H1 (cell line): ENCODE measurements around the gene SBF2. TPM values are rescaled to one million over a fixed set of nuclear protein-coding genes. Genes with fewer than 3 reads are reported as not detected.

Experiments used
- ASH2L ChIP-seq: fragments of 200-600, 300-600 bp; sonication (generic); IDR thresholded peaks from one replicate; pipeline ENCODE4 v1.7.1; 2017; ENCODE audit warnings: low read length
- BCL11A ChIP-seq, 2 experiments: IDR thresholded peaks; one replicate each; pipeline ENCODE4 v1.6.1; 2011; ENCODE audit warnings: low read depth in 2 of 2, low read length in 2 of 2, mild to moderate bottlenecking in 2 of 2
- CBX8 ChIP-seq: fragments of 300-800, 300-1000 bp; sonication (generic); IDR thresholded peaks from 2 replicates; pipeline ENCODE4 v1.7.1; 2016; ENCODE audit warnings: low read depth, low read length, borderline replicate concordance
- CREB1 ChIP-seq: IDR thresholded peaks from 2 replicates; pipeline ENCODE4 v1.6.1; 2012; ENCODE audit warnings: inconsistent platforms
- TAF1 ChIP-seq: IDR thresholded peaks from 2 replicates; pipeline ENCODE4 v1.6.1; 2011; ENCODE audit warnings: mild to moderate bottlenecking, low read depth, low read length
- polyA plus RNA-seq, 7 experiments: library from polyadenylated mRNA; depleted of rRNA in 3 of 7; stranded (reverse) in 5 of 7; unstranded in 2 of 7; fragments of >200 nt in 5 of 7; fragments of 200-250 nt in 2 of 7; gene quantifications; 1 replicate in 5 of 7; 2 replicates in 1 of 7; 4 replicates in 1 of 7; pipeline versions ENCODE4 v1.2.1 to v1.2.3, GENCODE V29; 2011 to 2013; ENCODE audit warnings: missing spikeins in 2 of 7, mixed read lengths in 2 of 7
- total RNA-seq: library from RNA; stranded (reverse); fragmentation: NEBNext Ultra II Directional; extraction: Animal tissue kit (Norgen Biotek cat#: 25700); gene quantifications from 2 replicates; pipeline ENCODE4 v1.2.1, GENCODE V29; 2021
- TF ChIP-seq, protein P1 (sequence below): fragments of 300-600 bp; sonication (generic); IDR thresholded peaks from 2 replicates; pipeline ENCODE4 v1.7.1; 2012; ENCODE audit warnings: low read length, moderate library complexity, mild to moderate bottlenecking, inconsistent platforms; ENCODE audit not compliant: insufficient replicate concordance
- TF ChIP-seq, protein P2 (sequence below), 3 experiments: IDR thresholded peaks; 1 replicate in 2 of 3; 2 replicates in 1 of 3; pipeline versions ENCODE4 v1.5.1 to v1.6.1; 2011; ENCODE audit warnings: low read length in 3 of 3, mild to moderate bottlenecking in 3 of 3, inconsistent platforms in 2 of 3, low read depth in 1 of 3, moderate library complexity in 1 of 3; ENCODE audit not compliant: insufficient read depth in 1 of 3; ENCODE audit errors: control extremely low read depth in 1 of 3

SBF2 gene
- total and polyA plus RNA-seq, 2 of the 8 experiments (the other 6 are each of a cell fraction or from before 2014, with no cell fraction given), result 36.7 to 50.5 TPM

DNA sequence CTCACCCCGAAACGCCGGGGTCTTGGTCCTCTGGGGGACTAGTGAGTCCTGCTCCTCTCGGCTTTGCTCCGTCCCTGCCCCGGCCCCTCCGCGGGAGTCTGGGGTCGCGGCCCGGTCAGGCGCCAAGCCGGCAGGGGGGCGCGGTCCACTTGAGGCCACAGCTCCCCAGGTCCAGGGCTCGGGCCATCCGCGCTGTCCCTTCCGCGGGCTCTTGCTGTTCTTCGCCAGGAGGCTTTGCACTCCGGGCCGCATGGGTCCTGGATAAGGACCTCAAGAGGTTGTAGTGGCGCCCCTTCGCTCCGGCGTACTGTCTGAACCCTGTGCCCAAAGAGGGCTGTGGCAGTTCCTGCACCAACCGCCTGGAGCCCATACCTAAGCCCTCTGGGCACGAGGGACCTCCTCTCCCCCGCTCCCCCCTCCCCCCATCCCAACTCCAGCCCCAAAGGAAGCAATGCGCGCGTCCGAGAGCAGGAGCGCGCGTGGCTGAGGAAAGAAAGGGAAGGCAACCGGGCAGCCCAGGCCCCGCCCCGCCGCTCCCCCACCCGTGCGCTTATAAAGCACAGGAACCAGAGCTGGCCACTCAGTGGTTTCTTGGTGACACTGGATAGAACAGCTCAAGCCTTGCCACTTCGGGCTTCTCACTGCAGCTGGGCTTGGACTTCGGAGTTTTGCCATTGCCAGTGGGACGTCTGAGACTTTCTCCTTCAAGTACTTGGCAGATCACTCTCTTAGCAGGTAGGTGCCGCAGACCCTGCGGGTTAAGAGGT, 10.7 kb upstream of the SBF2 start, which contains the start of gene ADM (continued):
- TF ChIP-seq, protein P1, sequence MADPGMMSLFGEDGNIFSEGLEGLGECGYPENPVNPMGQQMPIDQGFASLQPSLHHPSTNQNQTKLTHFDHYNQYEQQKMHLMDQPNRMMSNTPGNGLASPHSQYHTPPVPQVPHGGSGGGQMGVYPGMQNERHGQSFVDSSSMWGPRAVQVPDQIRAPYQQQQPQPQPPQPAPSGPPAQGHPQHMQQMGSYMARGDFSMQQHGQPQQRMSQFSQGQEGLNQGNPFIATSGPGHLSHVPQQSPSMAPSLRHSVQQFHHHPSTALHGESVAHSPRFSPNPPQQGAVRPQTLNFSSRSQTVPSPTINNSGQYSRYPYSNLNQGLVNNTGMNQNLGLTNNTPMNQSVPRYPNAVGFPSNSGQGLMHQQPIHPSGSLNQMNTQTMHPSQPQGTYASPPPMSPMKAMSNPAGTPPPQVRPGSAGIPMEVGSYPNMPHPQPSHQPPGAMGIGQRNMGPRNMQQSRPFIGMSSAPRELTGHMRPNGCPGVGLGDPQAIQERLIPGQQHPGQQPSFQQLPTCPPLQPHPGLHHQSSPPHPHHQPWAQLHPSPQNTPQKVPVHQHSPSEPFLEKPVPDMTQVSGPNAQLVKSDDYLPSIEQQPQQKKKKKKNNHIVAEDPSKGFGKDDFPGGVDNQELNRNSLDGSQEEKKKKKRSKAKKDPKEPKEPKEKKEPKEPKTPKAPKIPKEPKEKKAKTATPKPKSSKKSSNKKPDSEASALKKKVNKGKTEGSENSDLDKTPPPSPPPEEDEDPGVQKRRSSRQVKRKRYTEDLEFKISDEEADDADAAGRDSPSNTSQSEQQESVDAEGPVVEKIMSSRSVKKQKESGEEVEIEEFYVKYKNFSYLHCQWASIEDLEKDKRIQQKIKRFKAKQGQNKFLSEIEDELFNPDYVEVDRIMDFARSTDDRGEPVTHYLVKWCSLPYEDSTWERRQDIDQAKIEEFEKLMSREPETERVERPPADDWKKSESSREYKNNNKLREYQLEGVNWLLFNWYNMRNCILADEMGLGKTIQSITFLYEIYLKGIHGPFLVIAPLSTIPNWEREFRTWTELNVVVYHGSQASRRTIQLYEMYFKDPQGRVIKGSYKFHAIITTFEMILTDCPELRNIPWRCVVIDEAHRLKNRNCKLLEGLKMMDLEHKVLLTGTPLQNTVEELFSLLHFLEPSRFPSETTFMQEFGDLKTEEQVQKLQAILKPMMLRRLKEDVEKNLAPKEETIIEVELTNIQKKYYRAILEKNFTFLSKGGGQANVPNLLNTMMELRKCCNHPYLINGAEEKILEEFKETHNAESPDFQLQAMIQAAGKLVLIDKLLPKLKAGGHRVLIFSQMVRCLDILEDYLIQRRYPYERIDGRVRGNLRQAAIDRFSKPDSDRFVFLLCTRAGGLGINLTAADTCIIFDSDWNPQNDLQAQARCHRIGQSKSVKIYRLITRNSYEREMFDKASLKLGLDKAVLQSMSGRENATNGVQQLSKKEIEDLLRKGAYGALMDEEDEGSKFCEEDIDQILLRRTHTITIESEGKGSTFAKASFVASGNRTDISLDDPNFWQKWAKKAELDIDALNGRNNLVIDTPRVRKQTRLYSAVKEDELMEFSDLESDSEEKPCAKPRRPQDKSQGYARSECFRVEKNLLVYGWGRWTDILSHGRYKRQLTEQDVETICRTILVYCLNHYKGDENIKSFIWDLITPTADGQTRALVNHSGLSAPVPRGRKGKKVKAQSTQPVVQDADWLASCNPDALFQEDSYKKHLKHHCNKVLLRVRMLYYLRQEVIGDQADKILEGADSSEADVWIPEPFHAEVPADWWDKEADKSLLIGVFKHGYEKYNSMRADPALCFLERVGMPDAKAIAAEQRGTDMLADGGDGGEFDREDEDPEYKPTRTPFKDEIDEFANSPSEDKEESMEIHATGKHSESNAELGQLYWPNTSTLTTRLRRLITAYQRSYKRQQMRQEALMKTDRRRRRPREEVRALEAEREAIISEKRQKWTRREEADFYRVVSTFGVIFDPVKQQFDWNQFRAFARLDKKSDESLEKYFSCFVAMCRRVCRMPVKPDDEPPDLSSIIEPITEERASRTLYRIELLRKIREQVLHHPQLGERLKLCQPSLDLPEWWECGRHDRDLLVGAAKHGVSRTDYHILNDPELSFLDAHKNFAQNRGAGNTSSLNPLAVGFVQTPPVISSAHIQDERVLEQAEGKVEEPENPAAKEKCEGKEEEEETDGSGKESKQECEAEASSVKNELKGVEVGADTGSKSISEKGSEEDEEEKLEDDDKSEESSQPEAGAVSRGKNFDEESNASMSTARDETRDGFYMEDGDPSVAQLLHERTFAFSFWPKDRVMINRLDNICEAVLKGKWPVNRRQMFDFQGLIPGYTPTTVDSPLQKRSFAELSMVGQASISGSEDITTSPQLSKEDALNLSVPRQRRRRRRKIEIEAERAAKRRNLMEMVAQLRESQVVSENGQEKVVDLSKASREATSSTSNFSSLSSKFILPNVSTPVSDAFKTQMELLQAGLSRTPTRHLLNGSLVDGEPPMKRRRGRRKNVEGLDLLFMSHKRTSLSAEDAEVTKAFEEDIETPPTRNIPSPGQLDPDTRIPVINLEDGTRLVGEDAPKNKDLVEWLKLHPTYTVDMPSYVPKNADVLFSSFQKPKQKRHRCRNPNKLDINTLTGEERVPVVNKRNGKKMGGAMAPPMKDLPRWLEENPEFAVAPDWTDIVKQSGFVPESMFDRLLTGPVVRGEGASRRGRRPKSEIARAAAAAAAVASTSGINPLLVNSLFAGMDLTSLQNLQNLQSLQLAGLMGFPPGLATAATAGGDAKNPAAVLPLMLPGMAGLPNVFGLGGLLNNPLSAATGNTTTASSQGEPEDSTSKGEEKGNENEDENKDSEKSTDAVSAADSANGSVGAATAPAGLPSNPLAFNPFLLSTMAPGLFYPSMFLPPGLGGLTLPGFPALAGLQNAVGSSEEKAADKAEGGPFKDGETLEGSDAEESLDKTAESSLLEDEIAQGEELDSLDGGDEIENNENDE, result no peak
- TF ChIP-seq, protein P2, sequence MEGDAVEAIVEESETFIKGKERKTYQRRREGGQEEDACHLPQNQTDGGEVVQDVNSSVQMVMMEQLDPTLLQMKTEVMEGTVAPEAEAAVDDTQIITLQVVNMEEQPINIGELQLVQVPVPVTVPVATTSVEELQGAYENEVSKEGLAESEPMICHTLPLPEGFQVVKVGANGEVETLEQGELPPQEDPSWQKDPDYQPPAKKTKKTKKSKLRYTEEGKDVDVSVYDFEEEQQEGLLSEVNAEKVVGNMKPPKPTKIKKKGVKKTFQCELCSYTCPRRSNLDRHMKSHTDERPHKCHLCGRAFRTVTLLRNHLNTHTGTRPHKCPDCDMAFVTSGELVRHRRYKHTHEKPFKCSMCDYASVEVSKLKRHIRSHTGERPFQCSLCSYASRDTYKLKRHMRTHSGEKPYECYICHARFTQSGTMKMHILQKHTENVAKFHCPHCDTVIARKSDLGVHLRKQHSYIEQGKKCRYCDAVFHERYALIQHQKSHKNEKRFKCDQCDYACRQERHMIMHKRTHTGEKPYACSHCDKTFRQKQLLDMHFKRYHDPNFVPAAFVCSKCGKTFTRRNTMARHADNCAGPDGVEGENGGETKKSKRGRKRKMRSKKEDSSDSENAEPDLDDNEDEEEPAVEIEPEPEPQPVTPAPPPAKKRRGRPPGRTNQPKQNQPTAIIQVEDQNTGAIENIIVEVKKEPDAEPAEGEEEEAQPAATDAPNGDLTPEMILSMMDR (IDR thresholded peaks at IDR 0.05; ENCODE audit: control extremely low read depth in 1 of 3, insufficient read depth in 1 of 3, low read depth in 1 of 3, low read length in 3 of 3), result peak; percentile 33 to 55 (median 45)
- TF ChIP-seq BCL11A (IDR thresholded peaks at IDR 0.05; ENCODE audit: low read depth in 2 of 2, low read length in 2 of 2), result no peak
- no peak for TF ChIP-seq CREB1
- TF ChIP-seq CBX8, result no peak
- TF ChIP-seq ASH2L, result peak; percentile 79
- peak; percentile 96 for TF ChIP-seq TAF1
